ENCODE measurements around the gene APBA2. TPM values are rescaled to one million over a fixed set of nuclear protein-coding genes. Genes with fewer than 3 reads are reported as not detected.

APBA2 gene
- total and polyA plus RNA-seq, 10 of the 15 experiments (the other 5 are each of a cell fraction or from before 2014, with no cell fraction given): 0.06 to 0.26 (median 0.07) TPM; not detected in 7

- Histone ChIP-seq H3K4me1 (ENCODE audit: control insufficient read depth, insufficient read depth, low read length) (no peaks in the 10 kb centered on the region), H3K79me2 (ENCODE audit: control insufficient read depth, insufficient read depth, low read length) (no peaks in the 10 kb centered on the region), H3K9me3 (replicated peaks; ENCODE audit: control insufficient read depth, insufficient read depth, low read length) (no peaks in the 10 kb centered on the region), H4K20me1 (ENCODE audit: control insufficient read depth, insufficient read depth) (no peaks in the 10 kb centered on the region), H3K4me2 (ENCODE audit: control insufficient read depth, insufficient read depth) (no peak overlapping the region), H3K27me3 (replicated peaks in 1 of 2; ENCODE audit: control insufficient read depth in 2 of 2, insufficient read depth in 2 of 2, low read length in 1 of 2) (peaks cover 1 to 4% of the 10 kb centered on the region in 2 experiments), H2AFZ (ENCODE audit: control insufficient read depth, low read depth, low read length) (no peak overlapping the region), H3K36me3 (ENCODE audit: control insufficient read depth in 2 of 2, insufficient read depth in 2 of 2, low read length in 1 of 2) (no peaks in the 10 kb centered on the region), H3K4me3 (no peak overlapping the region), H3K27ac (ENCODE audit: control insufficient read depth, insufficient read depth) (no peak overlapping the region), H3K9ac (ENCODE audit: control insufficient read depth, insufficient read depth, low read length) (no peak overlapping the region)
- RAD21 ChIA-PET (ENCODE audit: unreplicated experiment): interaction anchor here (1.1 kb wide), 1 partner anchor 10 kb away, joined by 3 read pairs; no protein-coding TSS in a partner anchor
- FAIRE-seq (no peak), DNase-seq (ENCODE audit: low read depth, low spot score) (no peak), ATAC-seq (no peak)
- intact Hi-C loops (cut with micrococcal nuclease; ENCODE audit: unreplicated experiment) (no loop called here), in situ Hi-C loops (cut with MboI) (no loop called here)
- SMC1A ChIA-PET (ENCODE audit: uncharacterized antibody, unreplicated experiment): interaction anchor here (0.6 kb wide), 1 partner anchor 19 kb away, joined by 3 read pairs; no protein-coding TSS in a partner anchor
- TF ChIP-seq ZNF622 (IDR thresholded peaks at IDR 0.05): no peak
- no peak for TF ChIP-seq NR2C1 (IDR thresholded peaks at IDR 0.05)
- no peak for TF ChIP-seq PBX3 (IDR thresholded peaks at IDR 0.05; ENCODE audit: insufficient replicate concordance, low read depth, low read length)
- TF ChIP-seq MAX (IDR thresholded peaks at IDR 0.05; ENCODE audit: low read depth, low read length): no peak
- TF ChIP-seq EED (IDR thresholded peaks at IDR 0.05; ENCODE audit: low read depth): no peak
- TF ChIP-seq ZBTB11 (CRISPR knock-in tag; IDR thresholded peaks at IDR 0.05): no peak
- no peak for TF ChIP-seq JUNB (IDR thresholded peaks at IDR 0.05)
- TF ChIP-seq HDAC6 (IDR thresholded peaks at IDR 0.05; ENCODE audit: unreplicated experiment): no peak
- TF ChIP-seq MEF2A (IDR thresholded peaks at IDR 0.05; ENCODE audit: insufficient read depth, low read depth, low read length): no peak
- TF ChIP-seq MYC (IDR thresholded peaks at IDR 0.05; ENCODE audit: insufficient read depth, insufficient read length, insufficient replicate concordance, low read length, severe bottlenecking): no peak
- no peak for TF ChIP-seq POU2F2 (IDR thresholded peaks at IDR 0.05; ENCODE audit: borderline replicate concordance, low read depth, low read length)
- TF ChIP-seq SREBF2 (IDR thresholded peaks at IDR 0.05; ENCODE audit: low read length): no peak
- TF ChIP-seq HDGF (IDR thresholded peaks at IDR 0.05): no peak
- TF ChIP-seq TAF1 (IDR thresholded peaks at IDR 0.05; ENCODE audit: borderline replicate concordance, low read depth, low read length): no peak
- no peak for TF ChIP-seq MTA3 (IDR thresholded peaks at IDR 0.05; ENCODE audit: borderline replicate concordance, low read length)
- TF ChIP-seq TCF7 (IDR thresholded peaks at IDR 0.05; ENCODE audit: borderline replicate concordance): no peak
- no peak for TF ChIP-seq ZNF384 (IDR thresholded peaks at IDR 0.05; ENCODE audit: borderline replicate concordance, low read depth, low read length)
- TF ChIP-seq TBL1XR1 (IDR thresholded peaks at IDR 0.05; ENCODE audit: low read depth, low read length): no peak
- no TSS peak for BruUV-seq (replicated peaks)
- POLR2A ChIA-PET: no interaction called here
- CTCF ChIA-PET: no interaction called here
- 10% methylated on average over 4 of the region's 4 CpGs for WGBS (ENCODE audit: insufficient coverage, insufficient replicate concordance, low lambda C conversion rate, missing lambda C conversion rate)
Observed at GRCh38 chr15:28981921-28982320, 96.1 kb downstream of the APBA2 start.
